ENCODE measurements around the gene RNF133. TPM values are rescaled to one million over a fixed set of nuclear protein-coding genes. Genes with fewer than 3 reads are reported as not detected.

RNF133 gene, protein sequence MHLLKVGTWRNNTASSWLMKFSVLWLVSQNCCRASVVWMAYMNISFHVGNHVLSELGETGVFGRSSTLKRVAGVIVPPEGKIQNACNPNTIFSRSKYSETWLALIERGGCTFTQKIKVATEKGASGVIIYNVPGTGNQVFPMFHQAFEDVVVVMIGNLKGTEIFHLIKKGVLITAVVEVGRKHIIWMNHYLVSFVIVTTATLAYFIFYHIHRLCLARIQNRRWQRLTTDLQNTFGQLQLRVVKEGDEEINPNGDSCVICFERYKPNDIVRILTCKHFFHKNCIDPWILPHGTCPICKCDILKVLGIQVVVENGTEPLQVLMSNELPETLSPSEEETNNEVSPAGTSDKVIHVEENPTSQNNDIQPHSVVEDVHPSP
- total RNA-seq = 0.55 and 1.1 TPM in 2 replicates

DNA sequence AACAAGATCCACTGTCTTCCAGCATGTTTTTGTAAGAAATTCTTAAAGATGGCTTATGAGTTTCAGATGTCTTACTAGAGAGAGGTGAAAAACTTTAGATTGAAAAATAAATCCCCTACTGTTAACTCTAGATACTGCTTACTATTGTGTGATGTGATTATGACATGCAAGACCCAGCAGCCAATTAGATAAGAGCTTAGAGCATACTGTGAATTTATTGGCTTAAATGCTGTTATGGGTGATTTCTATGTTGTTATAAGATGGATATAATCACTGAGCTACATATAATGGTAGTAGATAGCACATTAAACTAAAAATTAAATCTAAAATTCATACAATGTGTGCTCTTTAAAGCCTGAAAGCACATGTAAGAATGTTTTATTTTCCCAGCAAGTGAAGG, at the start of gene RNF133:
TSS of gene RNF133 (minus strand) at position 101 of the 400 bp plus-strand sequence. CDS start 199 bp downstream, outside the sequence.

DNA sequence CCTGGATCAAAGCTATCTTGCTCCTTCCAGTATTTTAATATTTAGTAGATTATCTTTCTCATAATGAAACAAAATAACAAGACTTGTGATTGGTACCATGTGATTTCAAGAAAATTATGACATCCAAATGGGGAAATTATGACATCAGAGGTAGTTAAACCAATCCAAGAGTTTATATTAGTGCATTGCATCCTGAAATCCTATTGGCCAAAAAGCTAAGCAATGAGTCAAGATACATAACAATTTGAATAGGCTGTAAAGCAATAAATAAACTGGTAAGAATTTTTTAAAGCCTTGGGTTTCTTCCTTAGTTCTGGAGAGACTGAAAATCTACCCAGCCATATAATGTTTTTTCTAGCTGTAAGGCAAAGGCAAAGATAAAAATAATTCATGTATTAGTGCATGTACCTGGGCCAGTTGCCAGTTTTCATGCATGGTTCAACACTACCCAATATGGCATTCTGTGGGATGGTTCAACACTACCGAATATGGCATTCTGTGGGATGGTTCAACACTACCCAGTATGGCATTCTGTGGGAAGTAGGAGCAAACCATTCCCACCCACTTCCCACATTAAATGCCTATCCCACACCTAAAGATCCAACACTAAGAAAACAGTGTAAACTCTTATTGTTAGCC, 4.1 kb upstream of the RNF133 start, which contains the start of gene RNF148:
TSS of gene RNF148 (minus strand) at position 51 of the 639 bp plus-strand sequence. CDS start 172 bp downstream, outside the sequence.

Other genes starting within 250 kb of the RNF133 start
- gene RNF148, start 3.8 kb upstream of the RNF133 start, total RNA-seq = 0.66 and 1.1 TPM in 2 replicates
- gene CADPS2, start 187.3 kb upstream of the RNF133 start, total RNA-seq = 21.6 and 34.5 TPM in 2 replicates